Right lobe of liver (tissue), 4 donors: ENCODE results near the gene MTCP1.

Source experiments
- CTCF ChIP-seq, 4 donors: fragments of 200-600 bp in 3 of 4; fragments of 450-650 bp in 1 of 4; IDR thresholded peaks; one replicate each; pipeline versions ENCODE4 v1.5.1 to v1.8.0; 2016 to 2022; ENCODE audit warnings: antibody characterized with exemption in 4 of 4, mild to moderate bottlenecking in 2 of 4
- POLR2A ChIP-seq: fragments of 450-650 bp; IDR thresholded peaks from one replicate; pipeline ENCODE4 v1.6.1; 2017; ENCODE audit warnings: antibody characterized with exemption, mild to moderate bottlenecking
- donor health status: DM: no; HTN: no; CAD: no.
- donor health status: DM: no; HTN: no; CAD: no.
- donor health status: DM: no; HTN: yes; CAD: no.

DNA sequence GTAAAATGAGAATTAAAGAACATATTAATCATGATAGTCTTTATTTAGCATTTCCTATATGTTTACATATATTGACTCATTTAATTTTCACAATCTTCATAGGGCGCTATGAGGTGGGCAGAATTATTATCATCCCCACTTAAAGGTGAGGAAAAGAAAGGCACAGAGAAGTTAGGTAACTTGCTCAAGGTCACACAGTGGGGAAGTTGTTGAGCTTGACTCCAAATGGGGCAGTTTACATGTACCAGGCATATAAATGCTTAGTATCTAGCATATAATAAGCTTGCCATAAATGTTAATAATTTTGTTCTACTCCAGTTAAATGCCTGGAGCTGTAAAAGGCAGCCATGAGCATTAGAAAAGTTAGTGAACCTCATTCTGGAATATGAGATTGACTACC, 1.5 kb downstream of the MTCP1 start:
- TF ChIP-seq CTCF (IDR thresholded peaks at IDR 0.05) (no peak), POLR2A (no peak)
